HG03460 (cell line): ENCODE measurements around the gene ROPN1L.

Source experiments
- ATAC-seq: cut with Tn5 transposase; IDR thresholded peaks from one replicate; pipeline ENCODE4 v1.9.1; 2021; ENCODE audit not compliant: unreplicated experiment

The ROPN1L gene

GRCh38 chr5:10456583-10457420, 15.1 kb downstream of the ROPN1L start:
- ATAC-seq = no peak

- no peak for ATAC-seq
Measured at GRCh38 chr5:10457682-10458574, 16.2 kb downstream of the ROPN1L start.

- no peak for ATAC-seq
Measured at GRCh38 chr5:10459080-10460055, 17.7 kb downstream of the ROPN1L start.

GRCh38 chr5:10460252-10460906, 18.7 kb downstream of the ROPN1L start:
- ATAC-seq = no peak

- ATAC-seq = no peak
Measured at GRCh38 chr5:10461041-10461440, 19.4 kb downstream of the ROPN1L start.

GRCh38 chr5:10461904-10462555, 20.4 kb downstream of the ROPN1L start:
- ATAC-seq = no peak

- ATAC-seq = no peak
Measured at GRCh38 chr5:10463566-10463965, 21.9 kb downstream of the ROPN1L start.

GRCh38 chr5:10464173-10464572, 22.5 kb downstream of the ROPN1L start:
- no peak for ATAC-seq

- no peak for ATAC-seq
Measured at GRCh38 chr5:10465726-10466125, 24.0 kb downstream of the ROPN1L start.

GRCh38 chr5:10466446-10467073, 24.9 kb downstream of the ROPN1L start:
- no peak for ATAC-seq

GRCh38 chr5:10467281-10468198, 25.9 kb downstream of the ROPN1L start:
- no peak for ATAC-seq

- ATAC-seq = no peak
Measured at GRCh38 chr5:10468256-10468655, 26.6 kb downstream of the ROPN1L start.

- ATAC-seq = no peak
Measured at GRCh38 chr5:10469253-10470050, 27.8 kb downstream of the ROPN1L start.

- no peak for ATAC-seq
Measured at GRCh38 chr5:10470669-10471068, 29.0 kb downstream of the ROPN1L start.

- no peak for ATAC-seq
Measured at GRCh38 chr5:10471677-10472076, 30.0 kb downstream of the ROPN1L start.

GRCh38 chr5:10474521-10475075, 32.9 kb downstream of the ROPN1L start:
- ATAC-seq = no peak
